DND-41 (cell line): ENCODE results near the gene PNKD.

ENCODE experiments used
- ATAC-seq: fragments of 200-7000 bp; cut with Tn5 transposase; 3 replicates; pipeline ENCODE4 v1.9.1; 2021; ENCODE audit warnings: low read depth; ENCODE audit not compliant: insufficient read depth
- DNase-seq: peaks from one replicate; pipeline ENCODE4 v3.0.0-alpha.2; 2020
- H2AFZ ChIP-seq: 2 replicates; pipeline ENCODE4 v1.6.0; 2012; ENCODE audit warnings: low read depth, low read length
- H3K27ac ChIP-seq: 2 replicates; pipeline ENCODE4 v1.5.1; 2012; ENCODE audit warnings: low read length, inconsistent platforms
- H3K27me3 ChIP-seq: fragments of 200-600 bp; sonication (generic); 2 replicates; pipeline ENCODE4 v1.6.0; 2012; ENCODE audit warnings: low read length, mild to moderate bottlenecking, inconsistent platforms; ENCODE audit not compliant: insufficient read depth, poor library complexity
- H3K36me3 ChIP-seq: 2 replicates; pipeline ENCODE4 v1.5.1; 2012; ENCODE audit warnings: low read length, inconsistent platforms; ENCODE audit not compliant: insufficient read depth
- H3K4me1 ChIP-seq: 2 replicates; pipeline ENCODE4 v1.5.1; 2012; ENCODE audit warnings: mild to moderate bottlenecking, low read length; ENCODE audit not compliant: insufficient read depth
- H3K4me2 ChIP-seq: 2 replicates; pipeline ENCODE4 v1.6.0; 2012; ENCODE audit warnings: mild to moderate bottlenecking, moderate library complexity, low read length, inconsistent platforms; ENCODE audit not compliant: insufficient read depth
- H3K4me3 ChIP-seq, 2 experiments: fragments of 200-600 bp in 1 of 2; shearing (Covaris generic) in 1 of 2; 2 replicates each; pipeline ENCODE4 v1.5.1; 2012 to 2016; ENCODE audit warnings: inconsistent platforms in 2 of 2, low read length in 2 of 2, mild to moderate bottlenecking in 2 of 2, low read depth in 1 of 2, moderate library complexity in 1 of 2
- H3K79me2 ChIP-seq: 2 replicates; pipeline ENCODE4 v1.6.0; 2012; ENCODE audit warnings: low read length, inconsistent platforms; ENCODE audit not compliant: insufficient read depth
- H3K9ac ChIP-seq: 2 replicates; pipeline ENCODE4 v1.6.0; 2012; ENCODE audit warnings: low read depth, mild to moderate bottlenecking, inconsistent platforms, low read length, moderate library complexity
- H3K9me3 ChIP-seq: 2 replicates; pipeline ENCODE4 v1.5.1; 2012; ENCODE audit warnings: low read length, moderate library complexity, mild to moderate bottlenecking, inconsistent platforms; ENCODE audit not compliant: insufficient read depth, severe bottlenecking
- H4K20me1 ChIP-seq: 2 replicates; pipeline ENCODE4 v1.6.0; 2012; ENCODE audit warnings: low read length; ENCODE audit not compliant: insufficient read depth
- EZH2 ChIP-seq: IDR thresholded peaks from 3 replicates; pipeline ENCODE4 v1.6.1; 2012; ENCODE audit warnings: borderline replicate concordance, low read depth, mild to moderate bottlenecking, moderate library complexity, low read length, inconsistent platforms; ENCODE audit not compliant: severe bottlenecking
- TF ChIP-seq, protein P1 (sequence below): IDR thresholded peaks from 2 replicates; pipeline ENCODE4 v1.5.1; 2012; ENCODE audit warnings: borderline replicate concordance, low read length, moderate library complexity, mild to moderate bottlenecking; ENCODE audit not compliant: poor library complexity, severe bottlenecking; ENCODE audit errors: extremely low read depth

Gene PNKD

DNA sequence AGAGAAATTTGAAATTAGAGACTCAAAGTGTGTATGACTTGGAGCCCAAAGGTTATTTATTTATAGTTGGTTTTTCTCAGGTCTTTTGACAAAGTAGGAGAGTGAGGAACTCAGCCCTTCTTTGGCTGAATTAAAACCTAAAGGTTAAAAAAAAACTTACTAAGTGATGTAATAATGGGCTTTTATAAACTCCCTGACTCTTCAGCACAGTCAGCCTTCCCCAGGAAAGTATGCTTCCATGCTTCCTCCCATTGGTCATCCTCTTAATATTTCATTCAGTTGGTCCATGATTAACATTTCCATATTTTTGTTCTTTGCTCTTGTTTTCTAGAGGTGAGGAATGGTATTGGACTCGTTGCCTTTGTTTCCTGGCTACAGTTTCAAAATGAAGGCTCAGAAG lies 46.1 kb upstream of the PNKD start:
- Histone ChIP-seq H3K4me2 (no peak overlapping the region), H2AFZ (no peak overlapping the region), H3K36me3 (peaks cover 80% of the 10 kb centered on the region), H3K79me2 (peaks cover 79% of the 10 kb centered on the region), H3K27me3 (no peaks in the 10 kb centered on the region), H3K9me3 (no peaks in the 10 kb centered on the region), H3K4me3 (no peak overlapping the region), H3K9ac (no peak overlapping the region), H3K27ac (no peak overlapping the region), H3K4me1 (peaks cover 65% of the 10 kb centered on the region), H4K20me1 (peaks cover 63% of the 10 kb centered on the region)
- DNase-seq = no peak
- TF ChIP-seq, protein P1, sequence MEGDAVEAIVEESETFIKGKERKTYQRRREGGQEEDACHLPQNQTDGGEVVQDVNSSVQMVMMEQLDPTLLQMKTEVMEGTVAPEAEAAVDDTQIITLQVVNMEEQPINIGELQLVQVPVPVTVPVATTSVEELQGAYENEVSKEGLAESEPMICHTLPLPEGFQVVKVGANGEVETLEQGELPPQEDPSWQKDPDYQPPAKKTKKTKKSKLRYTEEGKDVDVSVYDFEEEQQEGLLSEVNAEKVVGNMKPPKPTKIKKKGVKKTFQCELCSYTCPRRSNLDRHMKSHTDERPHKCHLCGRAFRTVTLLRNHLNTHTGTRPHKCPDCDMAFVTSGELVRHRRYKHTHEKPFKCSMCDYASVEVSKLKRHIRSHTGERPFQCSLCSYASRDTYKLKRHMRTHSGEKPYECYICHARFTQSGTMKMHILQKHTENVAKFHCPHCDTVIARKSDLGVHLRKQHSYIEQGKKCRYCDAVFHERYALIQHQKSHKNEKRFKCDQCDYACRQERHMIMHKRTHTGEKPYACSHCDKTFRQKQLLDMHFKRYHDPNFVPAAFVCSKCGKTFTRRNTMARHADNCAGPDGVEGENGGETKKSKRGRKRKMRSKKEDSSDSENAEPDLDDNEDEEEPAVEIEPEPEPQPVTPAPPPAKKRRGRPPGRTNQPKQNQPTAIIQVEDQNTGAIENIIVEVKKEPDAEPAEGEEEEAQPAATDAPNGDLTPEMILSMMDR = no peak
- TF ChIP-seq EZH2 = no peak
- ATAC-seq = no peak

DNA sequence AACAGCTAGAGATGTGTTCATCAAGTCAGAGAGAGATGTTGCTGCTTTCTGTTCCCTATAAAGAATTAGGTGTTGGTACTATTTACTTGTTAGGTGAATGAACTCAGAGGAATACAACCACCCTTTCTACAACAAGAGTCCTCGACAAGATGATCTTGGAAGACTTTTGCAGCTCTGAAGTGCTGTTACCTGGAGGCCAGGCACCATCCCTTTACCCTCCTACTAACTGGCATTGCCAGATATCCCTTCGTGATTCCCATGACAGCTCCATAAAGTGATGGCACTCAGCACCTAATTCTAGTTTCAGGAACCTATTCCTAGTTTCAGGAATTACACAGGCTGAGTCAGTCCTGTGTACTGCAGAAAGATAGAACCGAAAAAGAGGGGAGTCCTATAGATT lies 43.4 kb upstream of the PNKD start:
- no peaks in the 10 kb centered on the region for H3K27me3 ChIP-seq
- peaks cover 56% of the 10 kb centered on the region for H3K4me1 ChIP-seq
- H3K4me3 ChIP-seq = no peak overlapping the region
- no peak overlapping the region for H3K4me2 ChIP-seq
- ATAC-seq = no peak
- no peak overlapping the region for H3K27ac ChIP-seq
- peaks cover 39% of the 10 kb centered on the region for H4K20me1 ChIP-seq
- TF ChIP-seq, protein P1 = no peak
- no peak for TF ChIP-seq EZH2
- no peak overlapping the region for H3K9ac ChIP-seq
- DNase-seq = no peak
- peaks cover 68% of the 10 kb centered on the region for H3K79me2 ChIP-seq
- H3K36me3 ChIP-seq = peaks cover 83% of the 10 kb centered on the region
- no peaks in the 10 kb centered on the region for H3K9me3 ChIP-seq
- no peak overlapping the region for H2AFZ ChIP-seq

DNA sequence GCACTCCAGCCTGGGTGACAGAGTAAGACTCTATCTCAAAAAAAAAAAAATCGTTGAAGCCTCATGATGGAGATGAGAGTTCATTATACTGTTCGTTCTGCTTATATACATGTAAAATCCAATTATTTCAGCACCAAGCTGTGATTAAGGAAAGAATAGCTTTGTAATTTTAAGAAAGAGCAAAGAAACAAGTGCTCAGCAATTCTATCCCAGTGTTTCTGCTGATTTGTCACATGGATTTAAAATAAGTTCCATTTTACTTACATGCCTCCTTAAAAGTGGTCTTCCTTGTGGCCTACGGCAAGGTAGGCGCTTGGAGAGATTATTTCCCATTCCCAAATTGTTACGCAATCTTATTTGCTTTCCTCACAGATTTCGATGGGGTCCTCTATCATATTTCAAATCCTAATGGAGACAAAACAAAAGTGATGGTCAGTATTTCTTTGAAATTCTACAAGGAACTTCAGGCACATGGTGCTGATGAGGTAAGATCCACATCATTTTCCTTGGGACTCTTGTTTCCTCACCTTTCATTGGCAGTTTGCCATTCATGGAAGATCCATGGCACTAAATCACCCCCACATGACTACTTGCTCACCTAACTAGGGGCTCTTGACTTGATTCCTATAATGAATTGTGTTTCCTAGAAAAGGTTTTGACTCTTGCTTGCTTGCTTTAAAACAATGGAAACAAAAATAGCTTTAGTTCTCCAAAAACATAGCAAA lies 41.8 kb upstream of the PNKD start:
- Histone ChIP-seq H3K9ac (peak overlapping the region; percentile 18; the same call in 1 of the 2 replicates), H3K79me2 (peaks cover 54% of the 10 kb centered on the region)

More for the DNA sequence above, 41.8 kb upstream of the PNKD start:
- Histone ChIP-seq H3K27ac (peak overlapping the region; percentile 73), H3K9me3 (no peaks in the 10 kb centered on the region), H3K4me3 (no peak overlapping the region), H2AFZ (no peak overlapping the region), H3K4me2 (peak overlapping the region; percentile 34; the same call in 1 of the 2 replicates), H4K20me1 (peaks cover 23% of the 10 kb centered on the region), H3K27me3 (no peaks in the 10 kb centered on the region), H3K4me1 (peaks cover 45% of the 10 kb centered on the region), H3K36me3 (peaks cover 88% of the 10 kb centered on the region)
- TF ChIP-seq, protein P1 = no peak
- no peak for TF ChIP-seq EZH2
- ATAC-seq (0 out of 3 replicates have a peak, but pooled peaks have one; percentile 4), DNase-seq (no peak)
